CD4-positive, alpha-beta T cell treated with Interleukin-1 beta for 1 hour (primary cell): Measurements from ENCODE around the gene SPRYD3.
"Not testable (repeated sequence)": the region's sequence is repeated elsewhere in the genome, so short reads cannot be mapped to it uniquely, and the experiment has no call there.

Source experiments
- DNase-seq, 2 donors: peaks; one replicate each; pipeline ENCODE4 v3.0.0-alpha.2; 2020 to 2022

The SPRYD3 gene, protein sequence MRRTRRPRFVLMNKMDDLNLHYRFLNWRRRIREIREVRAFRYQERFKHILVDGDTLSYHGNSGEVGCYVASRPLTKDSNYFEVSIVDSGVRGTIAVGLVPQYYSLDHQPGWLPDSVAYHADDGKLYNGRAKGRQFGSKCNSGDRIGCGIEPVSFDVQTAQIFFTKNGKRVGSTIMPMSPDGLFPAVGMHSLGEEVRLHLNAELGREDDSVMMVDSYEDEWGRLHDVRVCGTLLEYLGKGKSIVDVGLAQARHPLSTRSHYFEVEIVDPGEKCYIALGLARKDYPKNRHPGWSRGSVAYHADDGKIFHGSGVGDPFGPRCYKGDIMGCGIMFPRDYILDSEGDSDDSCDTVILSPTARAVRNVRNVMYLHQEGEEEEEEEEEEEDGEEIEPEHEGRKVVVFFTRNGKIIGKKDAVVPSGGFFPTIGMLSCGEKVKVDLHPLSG

DNA sequence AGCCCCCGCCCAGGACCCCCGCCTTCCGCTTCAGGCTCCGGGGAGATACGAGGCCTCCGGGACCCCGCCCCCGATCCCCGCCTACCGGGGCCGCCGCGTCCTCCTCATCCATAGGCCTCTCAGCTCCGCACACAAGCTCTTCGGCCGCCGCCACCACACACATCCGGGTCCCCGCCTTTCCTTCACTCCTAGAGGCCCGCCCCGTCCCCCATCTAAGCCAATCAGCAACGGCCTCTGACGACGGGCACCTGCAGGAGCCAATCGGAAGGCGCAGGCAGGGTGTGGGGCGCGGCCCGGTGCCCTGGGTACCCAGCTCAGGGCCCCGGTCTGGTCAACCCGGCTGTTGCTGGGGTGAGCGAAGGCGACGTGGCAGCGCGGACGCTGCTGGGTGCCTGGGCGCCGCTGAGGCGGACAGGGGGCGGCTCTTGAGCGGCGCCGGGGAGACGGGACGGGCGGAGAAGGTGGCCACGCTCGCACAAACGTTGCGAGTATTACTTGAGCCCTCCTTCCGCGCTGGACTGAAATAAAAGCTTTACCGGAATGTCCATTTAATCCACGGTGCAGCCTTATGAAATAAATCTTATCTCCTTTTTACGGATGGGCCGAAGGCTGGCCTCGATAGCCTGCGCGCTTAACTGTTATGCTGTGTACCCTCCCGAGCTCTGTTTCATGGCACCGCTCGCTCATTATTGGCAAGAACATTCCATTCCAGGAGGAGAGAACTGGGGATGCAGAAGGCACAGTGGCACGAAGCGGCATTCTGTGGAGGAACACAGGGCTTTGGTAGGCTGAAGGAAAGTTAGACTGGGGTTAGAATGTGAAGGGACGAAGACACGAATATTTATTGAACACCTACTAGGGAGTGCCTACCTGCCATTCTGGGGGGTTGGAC lies at the start of gene SPRYD3:
SPRYD3 (minus strand) TSS at position 165 of the 892 bp plus-strand sequence; CDS start at position 108, 57 bp downstream.
- DNase-seq: peak; percentile 96 to 98

DNA sequence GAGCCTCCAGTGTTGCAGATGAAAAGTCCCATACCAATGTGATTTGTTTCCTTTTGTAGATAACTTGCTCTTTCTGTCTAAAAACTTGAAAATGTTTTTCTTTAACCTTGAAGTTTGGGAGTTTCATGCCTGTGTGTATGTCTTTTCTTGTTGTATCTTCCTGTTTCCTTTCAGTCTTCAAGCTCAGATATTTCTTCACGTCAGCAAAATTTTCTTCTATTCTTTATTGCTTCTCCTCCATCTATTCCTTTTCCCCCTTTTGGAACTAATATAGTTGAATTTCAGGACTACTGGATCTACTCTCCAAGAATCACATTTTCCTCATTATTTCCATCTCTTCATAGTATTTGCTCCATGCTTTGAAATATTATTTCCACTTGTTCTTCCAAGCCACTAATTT lies 48.0 kb upstream of the SPRYD3 start:
- no peak for DNase-seq

DNA sequence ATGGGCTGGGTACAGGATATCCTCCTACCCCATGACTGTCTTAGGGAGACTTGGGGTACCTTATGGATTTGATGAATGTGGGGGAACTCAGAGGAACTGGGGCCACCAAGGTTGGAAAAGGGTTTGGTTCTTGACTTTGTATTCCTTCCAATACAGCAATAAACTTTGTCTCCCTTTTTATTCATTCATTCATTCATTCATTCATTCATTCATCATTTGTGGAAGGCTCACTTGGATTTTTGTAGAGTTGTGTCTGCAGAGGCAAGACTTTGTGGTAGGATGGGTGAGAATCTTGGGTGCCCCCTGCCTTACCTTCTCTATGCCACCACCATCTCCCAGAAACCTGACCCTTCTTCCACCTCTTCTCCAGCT lies 45.1 kb upstream of the SPRYD3 start:
- DNase-seq: no peak

DNA sequence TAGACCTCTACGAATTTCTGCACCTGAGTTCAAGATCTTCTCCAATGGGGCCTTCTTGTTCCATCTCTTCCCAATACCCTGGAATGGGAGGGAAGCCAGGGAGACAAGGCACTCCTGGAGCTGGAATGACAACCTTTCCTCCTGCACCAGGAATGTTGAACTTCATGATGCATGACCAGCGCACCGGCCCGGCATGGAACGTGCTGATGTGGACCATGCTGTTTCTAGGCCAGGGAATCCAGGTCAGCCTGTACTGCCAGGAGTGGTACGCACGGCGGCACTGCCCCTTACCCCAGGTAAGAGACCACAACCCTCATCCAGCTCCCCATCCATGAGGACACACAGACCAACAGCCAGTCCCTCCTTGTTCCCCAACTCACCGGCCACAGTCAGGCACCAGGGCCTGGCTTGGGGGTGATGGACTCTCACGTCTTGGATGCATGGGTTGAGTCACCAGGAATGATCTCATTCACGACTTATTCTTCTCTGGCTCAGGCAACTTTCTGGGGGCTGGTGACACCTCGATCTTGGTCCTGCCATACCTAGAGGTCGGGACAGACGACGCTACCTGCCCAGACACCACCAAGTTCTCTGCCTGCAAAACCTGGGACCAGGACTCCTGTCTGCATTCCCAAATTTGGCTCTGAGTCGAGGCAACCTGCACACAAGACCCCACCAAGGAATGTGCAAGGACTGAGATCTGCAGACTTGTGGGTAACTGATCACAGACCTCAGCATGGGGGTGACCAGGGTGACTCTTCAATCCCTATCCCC lies 44.6 kb upstream of the SPRYD3 start:
- no peak for DNase-seq

DNA sequence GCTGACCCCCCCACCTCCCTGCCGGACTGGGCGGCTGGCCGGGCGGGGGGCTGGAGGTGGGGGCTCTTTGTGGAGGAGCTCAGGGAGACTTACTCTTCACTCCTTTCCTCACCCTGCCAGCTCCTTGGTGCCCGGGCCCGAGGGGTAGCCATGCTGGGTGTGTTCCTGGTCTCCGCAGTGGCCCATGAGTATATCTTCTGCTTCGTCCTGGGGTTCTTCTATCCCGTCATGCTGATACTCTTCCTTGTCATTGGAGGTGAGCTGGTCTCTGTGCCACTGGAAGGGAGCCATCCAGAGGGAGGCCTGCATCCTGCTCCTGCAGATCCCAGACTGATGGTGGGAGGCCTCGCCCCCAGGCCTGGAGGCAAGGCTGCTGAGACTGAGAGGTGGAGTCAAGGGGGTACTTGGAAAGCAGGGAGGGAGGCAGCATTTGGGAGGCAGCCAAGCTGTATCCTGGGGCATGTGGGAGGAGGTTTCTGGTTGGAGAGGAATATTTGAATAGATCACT lies 43.8 kb upstream of the SPRYD3 start:
- no peak for DNase-seq

DNA sequence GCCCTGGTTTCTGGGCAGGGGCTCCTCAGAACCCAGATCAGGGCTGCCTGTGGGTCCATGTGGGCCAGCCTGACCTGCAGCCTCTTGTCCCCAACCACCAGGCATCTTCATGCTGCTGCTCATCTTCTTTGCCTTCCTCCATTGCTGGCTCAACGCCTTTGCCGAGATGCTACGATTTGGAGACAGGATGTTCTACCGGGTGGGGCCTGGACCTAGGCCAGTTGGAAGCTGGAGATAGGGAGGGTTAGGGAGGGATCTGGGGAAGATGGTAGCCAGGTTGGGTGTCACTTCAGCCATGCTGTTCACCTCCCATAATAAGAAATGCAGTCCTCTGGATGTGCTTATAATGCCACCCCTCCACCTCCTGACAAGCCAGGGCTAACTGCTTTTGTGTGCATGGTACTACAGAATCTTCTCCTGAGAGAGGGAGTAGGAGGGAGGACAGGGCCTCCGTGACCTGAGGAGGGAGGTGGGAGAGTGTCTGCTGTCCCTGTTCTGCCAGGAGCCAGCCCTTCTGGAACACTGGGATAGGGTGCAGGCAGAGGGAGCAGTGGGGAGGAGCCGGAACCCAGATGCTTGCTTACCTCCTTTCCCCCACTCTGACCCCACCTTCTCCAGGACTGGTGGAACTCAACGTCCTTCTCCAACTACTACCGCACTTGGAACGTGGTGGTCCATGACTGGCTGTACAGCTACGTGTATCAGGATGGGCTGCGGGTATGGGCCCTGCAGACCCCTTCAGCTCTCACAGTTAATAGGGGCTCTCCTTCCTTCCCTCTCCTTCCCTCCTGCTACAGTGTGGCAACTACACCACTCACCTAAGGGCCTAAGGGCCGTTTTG lies 41.7 kb upstream of the SPRYD3 start:
- no peak for DNase-seq

DNA sequence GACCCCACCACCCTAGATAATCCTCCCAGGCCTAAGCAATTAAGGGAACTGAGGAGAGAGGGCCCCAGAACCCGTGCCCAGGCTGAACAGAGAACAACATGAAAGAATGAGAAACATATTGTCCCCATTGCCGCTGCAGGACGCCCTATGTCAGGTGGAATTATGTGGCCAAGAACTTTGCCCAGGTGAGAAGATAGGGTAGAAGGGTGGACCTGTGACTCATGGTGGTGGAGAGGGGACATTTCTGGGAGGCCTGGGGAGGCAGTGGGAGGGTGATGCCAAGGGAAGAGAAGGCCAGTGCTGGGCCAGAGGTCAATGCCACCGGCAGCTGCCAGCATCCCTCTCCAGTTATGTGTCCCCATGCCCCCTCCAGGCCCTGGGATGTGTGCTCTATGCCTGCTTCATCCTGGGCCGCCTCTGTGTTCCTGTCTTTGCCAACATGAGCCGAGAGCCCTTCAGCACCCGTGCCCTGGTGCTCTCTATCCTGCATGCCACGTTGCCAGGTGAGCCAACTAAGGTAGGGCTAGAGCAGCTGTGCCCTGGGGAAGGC lies 39.6 kb upstream of the SPRYD3 start:
- no peak for DNase-seq

DNA sequence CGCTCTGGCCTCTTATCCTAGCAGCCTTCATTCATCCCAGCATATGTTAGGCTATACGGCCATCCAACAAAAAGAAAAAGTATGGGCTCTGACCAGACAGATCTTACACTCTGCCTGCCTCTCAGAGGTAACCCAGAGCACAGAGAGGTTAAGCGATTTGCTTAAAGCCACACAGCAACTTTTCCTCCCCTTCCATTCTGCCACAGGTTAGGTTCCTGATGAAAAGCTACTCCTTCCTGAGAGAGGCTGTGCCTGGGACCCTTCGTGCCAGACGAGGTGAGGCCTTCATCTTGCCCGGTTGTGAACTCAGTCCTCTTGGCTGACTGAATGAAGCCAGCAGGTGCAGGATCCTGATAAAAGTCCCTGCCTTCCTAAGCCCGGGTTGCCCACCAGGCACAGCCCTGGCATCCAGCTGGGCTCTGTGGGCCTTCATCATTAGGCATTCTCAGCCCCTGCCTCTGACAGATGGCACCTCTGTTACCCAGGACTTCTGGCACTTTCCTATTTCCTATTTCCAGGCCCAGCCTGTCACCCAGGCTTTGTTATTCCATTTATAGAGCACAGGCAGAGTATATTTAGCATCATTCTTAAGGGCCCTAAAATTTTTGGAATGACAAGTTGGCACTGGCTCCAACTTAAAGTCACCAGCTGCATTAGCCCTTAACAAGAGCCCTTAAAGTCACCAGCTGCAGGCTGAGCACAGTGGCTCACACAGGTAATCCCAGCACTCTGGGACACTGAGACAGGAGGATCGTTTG lies 36.9 kb upstream of the SPRYD3 start:
- DNase-seq: no peak

DNA sequence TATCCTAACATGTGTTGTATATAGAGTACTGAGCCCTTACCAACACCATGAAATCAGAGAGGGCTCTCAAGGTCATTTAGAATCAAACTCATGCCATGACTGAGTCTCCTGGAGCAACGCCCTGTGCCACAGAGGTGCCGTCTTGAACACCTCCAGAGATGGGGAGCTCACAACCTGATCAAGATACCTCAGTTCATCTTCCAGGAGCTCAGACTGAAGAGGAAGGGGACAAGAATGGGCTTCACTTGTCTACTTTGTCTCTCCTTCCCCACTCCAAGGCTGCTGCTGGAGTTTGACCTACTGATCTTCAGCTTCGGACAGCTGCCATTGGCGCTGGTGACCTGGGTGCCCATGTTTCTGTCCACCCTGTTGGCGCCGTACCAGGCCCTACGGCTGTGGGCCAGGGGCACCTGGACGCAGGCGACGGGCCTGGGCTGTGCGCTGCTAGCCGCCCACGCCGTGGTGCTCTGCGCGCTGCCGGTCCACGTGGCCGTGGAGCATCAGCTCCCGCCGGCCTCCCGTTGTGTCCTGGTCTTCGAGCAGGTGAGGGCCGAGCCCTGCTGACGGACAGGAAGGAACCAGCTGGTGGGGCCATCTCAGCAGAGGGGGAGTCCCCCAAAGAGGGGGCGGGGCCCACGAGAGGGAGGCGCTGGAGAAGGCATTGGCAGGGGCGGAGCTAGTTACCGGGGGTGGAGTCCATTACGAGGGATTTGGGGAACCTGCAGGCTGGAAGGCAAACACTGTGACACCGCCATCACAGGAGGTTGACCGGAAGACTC lies 36.1 kb upstream of the SPRYD3 start:
- no peak for DNase-seq

DNA sequence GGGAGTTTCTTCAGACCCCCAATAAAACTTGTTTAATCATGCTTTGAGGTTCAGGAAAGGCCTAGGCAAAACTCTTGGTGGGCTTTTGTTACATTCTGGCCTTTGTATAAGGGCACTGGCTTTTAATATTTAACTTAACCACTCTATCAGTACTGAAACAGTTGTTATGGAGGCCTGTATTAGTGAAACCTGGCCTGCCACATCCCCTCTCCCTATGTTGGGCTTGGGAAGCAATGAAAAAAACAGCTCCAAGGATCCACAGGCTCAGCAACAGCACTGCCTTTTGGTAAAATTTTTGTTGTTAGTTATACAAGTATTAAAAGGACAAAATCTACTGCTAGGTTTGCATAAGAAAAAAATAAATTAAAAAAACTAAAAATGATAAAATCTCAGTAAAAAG lies 34.8 kb upstream of the SPRYD3 start:
- DNase-seq: no peak

DNA sequence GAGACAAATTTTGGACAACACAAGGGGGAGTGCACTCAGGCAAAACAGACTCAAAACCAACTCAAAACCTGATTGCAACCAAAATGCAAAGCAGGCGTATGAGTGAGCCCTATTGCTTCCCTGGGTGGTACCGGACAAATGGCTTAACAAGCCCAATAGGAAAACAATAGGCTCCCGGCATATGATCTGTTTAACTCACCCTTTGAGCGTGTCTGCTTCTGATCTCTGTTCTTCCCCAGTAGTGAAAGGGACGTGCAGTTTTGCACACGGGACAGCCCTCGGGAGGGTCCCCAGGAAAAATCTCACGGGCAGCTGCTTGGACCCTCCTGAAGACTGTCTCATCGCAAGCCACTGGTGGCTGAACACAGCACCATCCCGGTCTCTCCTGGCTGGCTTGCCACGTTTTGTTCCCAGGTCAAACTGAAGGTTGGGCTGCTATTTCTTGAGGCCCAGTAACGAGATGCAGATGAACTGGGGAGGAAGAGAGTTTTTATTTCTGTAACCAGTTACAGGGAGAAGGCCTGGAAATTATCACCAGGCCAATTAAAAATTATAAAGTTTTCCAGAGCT lies 34.0 kb upstream of the SPRYD3 start:
- DNase-seq: no peak

DNA sequence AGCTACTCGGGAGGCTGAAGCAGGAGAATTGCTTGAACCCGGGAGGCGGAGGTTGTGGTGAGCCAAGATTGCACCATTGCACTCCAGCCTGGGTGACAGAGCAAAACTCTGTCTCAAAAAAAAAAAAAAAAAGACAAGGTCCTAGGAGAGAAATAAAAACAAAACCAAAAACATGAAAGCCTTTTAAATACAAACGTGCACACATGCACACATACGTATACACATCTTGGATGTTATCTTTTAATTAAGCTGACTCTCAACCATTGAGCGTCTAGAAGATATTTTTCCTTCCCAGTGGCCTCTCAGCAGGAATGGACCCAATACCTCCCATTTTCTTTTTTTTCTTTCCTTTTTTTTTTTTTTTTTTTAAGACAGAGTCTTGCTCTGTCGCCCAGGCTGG lies 33.2 kb upstream of the SPRYD3 start:
- DNase-seq: not testable (repeated sequence)

DNA sequence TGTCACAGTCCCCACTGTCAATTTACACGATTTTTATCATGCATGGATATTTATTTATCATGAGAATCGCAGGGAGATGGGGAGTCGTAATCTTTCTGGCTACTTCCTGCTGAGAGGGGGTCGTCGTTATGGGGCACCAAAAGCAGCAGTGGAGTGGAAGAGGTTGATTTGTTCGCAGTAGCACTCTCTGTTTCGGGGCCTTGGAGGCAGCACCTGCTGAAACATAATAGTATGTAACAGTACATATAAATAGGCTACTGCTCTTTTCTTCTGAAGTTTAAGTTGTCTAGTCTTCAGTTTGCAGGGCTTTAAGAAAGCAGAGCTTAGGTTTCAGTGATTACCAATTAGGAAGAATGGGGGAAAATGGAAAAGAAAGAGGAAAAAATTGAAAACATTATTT lies 27.9 kb upstream of the SPRYD3 start:
- no peak for DNase-seq

DNA sequence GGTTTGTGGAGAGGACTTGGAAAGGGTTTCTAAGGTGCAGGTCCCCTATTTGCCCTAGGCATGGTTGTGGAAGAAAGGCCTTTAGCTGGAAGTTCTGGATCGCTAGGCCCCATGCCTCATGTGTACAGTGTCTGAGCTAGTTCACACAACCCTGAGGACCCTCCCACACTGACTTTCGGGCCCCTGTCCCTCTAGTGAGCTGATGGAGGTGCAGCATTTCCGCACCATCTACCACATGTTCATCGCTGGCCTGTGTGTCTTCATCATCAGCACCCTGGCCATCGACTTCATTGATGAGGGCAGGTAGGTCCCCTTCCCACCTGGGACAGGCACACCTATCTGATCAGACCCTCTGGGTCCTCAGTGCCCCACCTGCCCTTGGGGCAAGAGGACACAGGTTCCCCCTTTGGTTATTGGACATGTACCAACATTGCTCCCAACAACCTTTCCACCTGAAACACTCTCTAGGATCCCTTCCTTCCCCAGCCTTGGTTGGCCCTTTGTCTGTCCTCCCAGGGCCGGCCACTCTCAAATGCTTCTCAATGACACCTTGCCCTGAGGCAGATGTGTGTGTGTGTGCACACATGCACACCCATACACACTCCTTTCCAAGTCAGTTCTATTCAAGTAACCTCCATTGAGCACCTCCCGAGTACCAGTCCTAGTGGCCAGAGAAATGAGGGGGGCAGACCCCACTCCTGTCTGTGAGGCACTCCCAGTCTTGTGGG lies 26.7 kb upstream of the SPRYD3 start:
- no peak for DNase-seq

DNA sequence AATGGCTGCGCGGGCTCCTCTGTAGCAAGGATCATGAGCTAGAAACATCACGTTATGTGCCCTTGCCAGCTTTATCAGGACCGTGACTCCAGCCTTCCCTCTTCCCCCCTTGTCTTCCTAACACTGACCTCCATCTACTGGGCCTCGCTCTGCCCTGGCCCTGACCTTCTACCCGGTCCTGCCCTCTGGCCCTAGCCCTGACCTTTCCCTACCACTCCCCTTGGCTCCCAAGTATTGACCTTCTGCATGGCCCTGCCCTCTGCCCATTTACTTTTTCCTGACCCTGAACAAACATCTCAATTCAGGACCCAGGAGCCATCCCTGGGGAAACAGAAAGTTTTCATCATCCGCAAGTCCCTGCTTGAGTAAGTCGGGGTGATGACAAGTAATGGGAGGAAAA lies 26.1 kb upstream of the SPRYD3 start:
- DNase-seq: no peak

DNA sequence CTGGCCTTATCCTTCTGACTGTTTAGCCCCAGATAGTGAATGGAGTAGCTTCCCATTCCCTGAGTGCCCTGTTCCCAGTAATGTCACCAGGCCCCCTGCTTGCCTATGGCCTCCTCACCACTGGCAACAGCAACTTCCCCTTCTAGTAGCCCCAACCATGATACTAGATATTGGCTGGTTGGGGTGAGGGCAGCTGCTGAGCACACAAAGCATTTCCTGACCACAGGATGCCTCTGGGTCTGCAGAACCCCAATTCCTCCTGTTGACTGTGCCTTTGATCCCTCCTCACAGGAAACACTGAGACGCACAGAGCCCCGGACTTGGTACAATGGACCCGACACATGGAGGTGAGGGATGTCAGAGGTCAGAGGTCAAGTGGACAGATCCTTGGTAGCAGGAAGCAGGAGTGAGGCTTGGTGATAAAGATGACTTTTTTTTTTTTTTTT lies 24.7 kb upstream of the SPRYD3 start:
- DNase-seq: peak in 1 of 2 donors; percentile 33

DNA sequence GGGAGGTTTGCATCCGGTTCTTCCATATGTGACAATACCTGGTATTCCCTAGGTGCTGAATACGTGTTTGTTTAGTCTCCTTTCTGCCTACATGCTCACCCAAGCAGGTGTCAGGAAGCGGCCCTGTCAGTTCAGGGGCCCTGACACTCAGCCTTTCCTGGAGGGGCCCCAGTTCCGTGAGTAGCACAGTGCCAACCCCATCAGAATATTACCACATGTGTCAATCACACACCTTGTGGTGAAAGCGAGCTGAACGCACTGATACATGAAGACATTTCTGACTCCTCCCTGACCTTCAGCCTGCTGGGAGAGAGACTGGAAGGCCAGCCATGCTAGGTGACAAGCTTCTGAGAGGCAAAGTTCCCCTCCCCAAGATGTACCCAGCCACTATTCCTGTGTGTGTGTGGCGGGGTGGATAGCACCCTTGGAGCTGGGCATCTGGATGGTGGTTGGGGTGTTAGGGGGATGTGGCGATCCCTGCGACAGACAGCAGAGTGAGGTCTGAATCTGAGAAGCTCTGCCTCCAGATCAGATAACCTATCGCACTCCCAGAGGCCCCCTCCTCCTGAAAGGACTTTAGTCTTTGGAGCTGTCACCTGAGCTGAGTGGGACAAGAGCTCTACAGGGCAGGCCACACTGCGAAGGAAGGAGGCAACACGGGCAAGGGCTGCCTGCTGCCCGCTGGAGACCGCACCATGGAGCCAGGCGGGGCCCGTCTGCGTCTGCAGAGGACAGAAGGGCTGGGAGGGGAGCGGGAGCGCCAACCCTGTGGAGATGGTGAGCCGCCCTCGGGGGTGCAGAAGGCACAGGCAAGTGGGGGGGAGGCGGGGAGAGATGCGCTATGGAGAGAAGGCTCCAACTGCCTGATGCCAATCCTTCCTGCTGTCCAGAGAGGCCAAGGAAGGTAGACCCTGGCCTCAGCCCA lies 24.0 kb upstream of the SPRYD3 start, which contains the start of gene SOAT2:
SOAT2 (plus strand) TSS at position 604 of the 925 bp plus-strand sequence; CDS start at position 696, 92 bp downstream.
- peak in 1 of 2 donors; percentile 52 for DNase-seq
